Embryonic facial prominence (tissue), 1 donor: Measurements from ENCODE around the gene SARDH.
"Not testable (repeated sequence)": the region's sequence is repeated elsewhere in the genome, so short reads cannot be mapped to it uniquely, and the experiment has no call there.

Source experiments
- DNase-seq: peaks from one replicate; pipeline ENCODE4 v3.0.0-alpha.2; 2016; ENCODE audit errors: extremely low spot score

Gene SARDH

GRCh38 chr9:133777068-133777791 lies 39.1 kb upstream of the SARDH start:
- no peak for DNase-seq

GRCh38 chr9:133775951-133776905 lies 38.1 kb upstream of the SARDH start:
- DNase-seq = no peak

GRCh38 chr9:133775291-133775690 lies 37.1 kb upstream of the SARDH start:
- no peak for DNase-seq

- DNase-seq = no peak
Measured at GRCh38 chr9:133774799-133775198, 36.6 kb upstream of the SARDH start.

GRCh38 chr9:133773889-133774655 lies 35.9 kb upstream of the SARDH start:
- DNase-seq = no peak

- DNase-seq = no peak
Measured at GRCh38 chr9:133772581-133772980, 34.4 kb upstream of the SARDH start.

GRCh38 chr9:133771486-133772482 lies 33.6 kb upstream of the SARDH start:
- DNase-seq = no peak

- no peak for DNase-seq
Measured at GRCh38 chr9:133770076-133770777, 32.1 kb upstream of the SARDH start.

- no peak for DNase-seq
Measured at GRCh38 chr9:133769511-133770075, 31.4 kb upstream of the SARDH start.

GRCh38 chr9:133768859-133769510 lies 30.8 kb upstream of the SARDH start:
- no peak for DNase-seq

GRCh38 chr9:133768371-133768858 lies 30.3 kb upstream of the SARDH start:
- no peak for DNase-seq

GRCh38 chr9:133767625-133768024 lies 29.5 kb upstream of the SARDH start:
- DNase-seq = no peak

- no peak for DNase-seq
Measured at GRCh38 chr9:133767008-133767407, 28.9 kb upstream of the SARDH start.

GRCh38 chr9:133766234-133766633 lies 28.1 kb upstream of the SARDH start:
- not testable (repeated sequence) for DNase-seq

- DNase-seq = no peak
Measured at GRCh38 chr9:133763272-133764183, 25.4 kb upstream of the SARDH start.

- no peak for DNase-seq
Measured at GRCh38 chr9:133762488-133763271, 24.5 kb upstream of the SARDH start.

- no peak for DNase-seq
Measured at GRCh38 chr9:133761641-133762248, 23.6 kb upstream of the SARDH start.
